Muscle layer of colon (tissue), 2 donors: Measurements from ENCODE around the gene NOTUM.

Experiments used
- H3K27ac ChIP-seq: one replicate; pipeline ENCODE4 v1.7.0; 2013; ENCODE audit warnings: low read depth, mild to moderate bottlenecking, low read length, moderate library complexity
- H3K27me3 ChIP-seq, 2 donors: one replicate each; pipeline ENCODE4 v1.7.0; 2013; ENCODE audit warnings: low read length in 2 of 2, mild to moderate bottlenecking in 2 of 2; ENCODE audit not compliant: insufficient read depth in 2 of 2, control insufficient read depth in 1 of 2
- H3K36me3 ChIP-seq: one replicate; pipeline ENCODE4 v1.7.0; 2013; ENCODE audit warnings: mild to moderate bottlenecking, low read length; ENCODE audit not compliant: insufficient read depth
- H3K4me1 ChIP-seq: one replicate; pipeline ENCODE4 v1.7.0; 2013; ENCODE audit warnings: mild to moderate bottlenecking, low read length; ENCODE audit not compliant: insufficient read depth
- H3K4me3 ChIP-seq, 2 donors: one replicate each; pipeline ENCODE4 v1.7.0; 2013; ENCODE audit warnings: low read length in 2 of 2, low read depth in 1 of 2, mild to moderate bottlenecking in 1 of 2, moderate library complexity in 1 of 2
- H3K9ac ChIP-seq: one replicate; pipeline ENCODE4 v1.7.0; 2013; ENCODE audit warnings: low read length
- H3K9me3 ChIP-seq: one replicate; pipeline ENCODE4 v1.7.0; 2013; ENCODE audit warnings: mild to moderate bottlenecking, low read length
- donor health status: abdominal sarcoma.
- donor health status: Adenocarcinoma of cecum.

Gene NOTUM

GRCh38 chr17:81927152-81927652 lies 33.8 kb downstream of the NOTUM start:
- peaks cover 0 to 12% of the 10 kb centered on the region in 2 donors for H3K27me3 ChIP-seq
- H3K4me1 ChIP-seq, result peaks cover 39% of the 10 kb centered on the region
- H3K9me3 ChIP-seq, result no peaks in the 10 kb centered on the region
- H3K9ac ChIP-seq, result peak overlapping the region; percentile 58
- peaks cover 2% of the 10 kb centered on the region for H3K36me3 ChIP-seq
- peak overlapping the region; percentile 80 to 96 for H3K4me3 ChIP-seq
- H3K27ac ChIP-seq, result peak overlapping the region; percentile 97

GRCh38 chr17:81926451-81927151 lies 34.4 kb downstream of the NOTUM start:
- no peaks in the 10 kb centered on the region for H3K9me3 ChIP-seq
- peaks cover 7% of the 10 kb centered on the region for H3K36me3 ChIP-seq
- H3K4me3 ChIP-seq, result peak overlapping the region; percentile 80 to 96
- H3K27me3 ChIP-seq, result peaks cover 0 to 12% of the 10 kb centered on the region in 2 donors
- peak overlapping the region; percentile 58 for H3K9ac ChIP-seq
- H3K4me1 ChIP-seq, result peaks cover 44% of the 10 kb centered on the region
- H3K27ac ChIP-seq, result peak overlapping the region; percentile 97

GRCh38 chr17:81925860-81926450 lies 35.0 kb downstream of the NOTUM start:
- H3K4me1 ChIP-seq, result peaks cover 44% of the 10 kb centered on the region

GRCh38 chr17:81924557-81925532 lies 36.1 kb downstream of the NOTUM start:
- peak overlapping the region; percentile 12 for H3K27ac ChIP-seq
- H3K4me3 ChIP-seq, result peak overlapping the region in 1 of 2 donors; percentile 27
- H3K27me3 ChIP-seq, result peaks cover 0 to 12% of the 10 kb centered on the region in 2 donors
- no peaks in the 10 kb centered on the region for H3K9me3 ChIP-seq
- peaks cover 48% of the 10 kb centered on the region for H3K4me1 ChIP-seq
- H3K36me3 ChIP-seq, result peaks cover 19% of the 10 kb centered on the region
- no peak overlapping the region for H3K9ac ChIP-seq

More at GRCh38 chr17:81925860-81926450, 35.0 kb downstream of the NOTUM start:
- Histone ChIP-seq H3K4me3 (peak overlapping the region; percentile 80 to 96), H3K27ac (peak overlapping the region; percentile 97), H3K27me3 (peaks cover 0 to 12% of the 10 kb centered on the region in 2 donors), H3K9ac (peak overlapping the region; percentile 58), H3K36me3 (peaks cover 9% of the 10 kb centered on the region), H3K9me3 (no peaks in the 10 kb centered on the region)

- Histone ChIP-seq H3K4me1 (peaks cover 44% of the 10 kb centered on the region), H3K36me3 (peaks cover 32% of the 10 kb centered on the region), H3K9me3 (no peaks in the 10 kb centered on the region), H3K27ac (peak overlapping the region; percentile 24), H3K4me3 (peak overlapping the region; percentile 18 to 27), H3K9ac (peak overlapping the region; percentile 27), H3K27me3 (peaks cover 0 to 4% of the 10 kb centered on the region in 2 donors)
Observed at GRCh38 chr17:81923302-81924260, 37.4 kb downstream of the NOTUM start.

GRCh38 chr17:81922566-81923301 lies 38.3 kb downstream of the NOTUM start:
- peaks cover 32% of the 10 kb centered on the region for H3K36me3 ChIP-seq
- no peak overlapping the region for H3K9ac ChIP-seq
- peak overlapping the region in 1 of 2 donors; percentile 18 for H3K4me3 ChIP-seq

GRCh38 chr17:81921996-81922565 lies 38.9 kb downstream of the NOTUM start:
- peaks cover 32% of the 10 kb centered on the region for H3K36me3 ChIP-seq
- H3K4me1 ChIP-seq, result peaks cover 42% of the 10 kb centered on the region
- H3K9me3 ChIP-seq, result no peaks in the 10 kb centered on the region
- H3K4me3 ChIP-seq, result no peak overlapping the region
- no peaks in the 10 kb centered on the region for H3K27me3 ChIP-seq
- no peak overlapping the region for H3K9ac ChIP-seq
- no peak overlapping the region for H3K27ac ChIP-seq

More at GRCh38 chr17:81922566-81923301, 38.3 kb downstream of the NOTUM start:
- H3K9me3 ChIP-seq, result no peaks in the 10 kb centered on the region
- peak overlapping the region; percentile 24 for H3K27ac ChIP-seq
- H3K4me1 ChIP-seq, result peaks cover 38% of the 10 kb centered on the region
- H3K27me3 ChIP-seq, result no peaks in the 10 kb centered on the region

GRCh38 chr17:81921537-81921862 lies 39.5 kb downstream of the NOTUM start:
- H3K27me3 ChIP-seq, result no peaks in the 10 kb centered on the region
- H3K9ac ChIP-seq, result no peak overlapping the region
- H3K4me1 ChIP-seq, result peaks cover 47% of the 10 kb centered on the region
- H3K36me3 ChIP-seq, result peaks cover 32% of the 10 kb centered on the region
- H3K4me3 ChIP-seq, result no peak overlapping the region
- no peak overlapping the region for H3K27ac ChIP-seq
- no peaks in the 10 kb centered on the region for H3K9me3 ChIP-seq

GRCh38 chr17:81920612-81921536 lies 40.1 kb downstream of the NOTUM start:
- H3K27me3 ChIP-seq, result no peaks in the 10 kb centered on the region
- H3K9me3 ChIP-seq, result no peaks in the 10 kb centered on the region
- peaks cover 33% of the 10 kb centered on the region for H3K36me3 ChIP-seq
- H3K4me1 ChIP-seq, result peaks cover 41% of the 10 kb centered on the region
- H3K9ac ChIP-seq, result no peak overlapping the region
- H3K27ac ChIP-seq, result no peak overlapping the region
- H3K4me3 ChIP-seq, result no peak overlapping the region
